SK-N-SH treated with all-trans-retinoic acid at 6 μM for 48 hours (cell line): Measurements from ENCODE around the gene CRACR2B.

Experiments
- ATAC-seq: fragments of 200-7000 bp; cut with Tn5 transposase; 3 replicates; pipeline ENCODE4 v1.9.1; 2020; ENCODE audit warnings: mild to moderate bottlenecking, moderate library complexity
- ARNTL ChIP-seq: fragments of 450-650 bp; formaldehyde crosslinking; IDR thresholded peaks from 2 replicates; pipeline ENCODE4 v1.5.0; 2020; ENCODE audit warnings: low read depth, mild to moderate bottlenecking, moderate library complexity, borderline replicate concordance
- BACH2 ChIP-seq: fragments of 250-450 bp; sonication (Bioruptor Pico); IDR thresholded peaks from 2 replicates; pipeline ENCODE4 v1.9.0; 2021; ENCODE audit warnings: mild to moderate bottlenecking, borderline replicate concordance
- CSDC2 ChIP-seq: fragments of 250-450 bp; sonication (Bioruptor Pico); IDR thresholded peaks from 2 replicates; pipeline ENCODE4 v1.5.0; 2020; ENCODE audit warnings: mild to moderate bottlenecking, moderate library complexity
- CSRNP3 ChIP-seq: fragments of 250-450 bp; sonication (Bioruptor Pico); IDR thresholded peaks from 2 replicates; pipeline ENCODE4 v1.5.1; 2021; ENCODE audit warnings: mild to moderate bottlenecking, moderate library complexity
- ESRRG ChIP-seq: fragments of 250-450 bp; sonication (Bioruptor Pico); IDR thresholded peaks from 2 replicates; pipeline ENCODE4 v1.6.1; 2021; ENCODE audit warnings: mild to moderate bottlenecking
- GLIS3 ChIP-seq: fragments of 250-450 bp; sonication (Bioruptor Pico); IDR thresholded peaks from 2 replicates; pipeline ENCODE4 v1.5.0; 2020; ENCODE audit warnings: mild to moderate bottlenecking, moderate library complexity
- ISL1 ChIP-seq: fragments of 250-450 bp; sonication (Bioruptor Pico); IDR thresholded peaks from 2 replicates; pipeline ENCODE4 v2.1.2; 2022; ENCODE audit warnings: mild to moderate bottlenecking, moderate library complexity
- OSR1 ChIP-seq: fragments of 250-450 bp; sonication (Bioruptor Pico); IDR thresholded peaks from 2 replicates; pipeline ENCODE4 v1.8.0; 2022; ENCODE audit warnings: moderate library complexity, mild to moderate bottlenecking, inconsistent platforms
- PATZ1 ChIP-seq: fragments of 250-450 bp; sonication (Bioruptor Pico); IDR thresholded peaks from 2 replicates; pipeline ENCODE4 v1.8.0; 2020; ENCODE audit warnings: mild to moderate bottlenecking, moderate library complexity, borderline replicate concordance
- POU6F1 ChIP-seq: fragments of 250-450 bp; sonication (Bioruptor Pico); IDR thresholded peaks from 2 replicates; pipeline ENCODE4 v1.8.0; 2021; ENCODE audit warnings: low read depth, mild to moderate bottlenecking, moderate library complexity, borderline replicate concordance
- PPARA ChIP-seq: fragments of 250-450 bp; sonication (Bioruptor Pico); IDR thresholded peaks from 2 replicates; pipeline ENCODE4 v1.5.0; 2020; ENCODE audit warnings: mild to moderate bottlenecking, borderline replicate concordance
- RARB ChIP-seq: fragments of 250-450 bp; sonication (Bioruptor Pico); IDR thresholded peaks from 2 replicates; pipeline ENCODE4 v1.8.0; 2021; ENCODE audit warnings: mild to moderate bottlenecking, moderate library complexity
- SNAI2 ChIP-seq: fragments of 250-450 bp; sonication (Bioruptor Pico); IDR thresholded peaks from 2 replicates; pipeline ENCODE4 v1.5.0; 2020; ENCODE audit warnings: mild to moderate bottlenecking, moderate library complexity
- TCF4 ChIP-seq: fragments of 250-450 bp; sonication (Bioruptor Pico); IDR thresholded peaks from 2 replicates; pipeline ENCODE4 v1.8.0; 2021; ENCODE audit warnings: mild to moderate bottlenecking, moderate library complexity, borderline replicate concordance
- TOX ChIP-seq: fragments of 250-450 bp; sonication (Bioruptor Pico); IDR thresholded peaks from 2 replicates; pipeline ENCODE4 v1.8.0; 2021; ENCODE audit warnings: mild to moderate bottlenecking, moderate library complexity, borderline replicate concordance
- ZC3H10 ChIP-seq: fragments of 250-450 bp; sonication (Bioruptor Pico); IDR thresholded peaks from 2 replicates; pipeline ENCODE4 v1.5.1; 2021; ENCODE audit warnings: mild to moderate bottlenecking, moderate library complexity
- ZFP30 ChIP-seq: fragments of 450-650 bp; formaldehyde crosslinking; IDR thresholded peaks from 2 replicates; pipeline ENCODE4 v1.5.0; 2022; ENCODE audit warnings: mild to moderate bottlenecking, moderate library complexity
- ZNF565 ChIP-seq: fragments of 450-650 bp; formaldehyde crosslinking; conservative IDR thresholded peaks from 2 replicates; pipeline ENCODE4 v1.5.0; 2020; ENCODE audit warnings: low read depth, mild to moderate bottlenecking, moderate library complexity
- ZNF70 ChIP-seq: fragments of 450-650 bp; formaldehyde crosslinking; IDR thresholded peaks from 2 replicates; pipeline ENCODE4 v1.5.0; 2020; ENCODE audit warnings: mild to moderate bottlenecking, moderate library complexity
- TF ChIP-seq, protein P1 (sequence below): fragments of 250-450 bp; sonication (Bioruptor Pico); IDR thresholded peaks from 2 replicates; pipeline ENCODE4 v1.5.0; 2020; ENCODE audit warnings: mild to moderate bottlenecking, moderate library complexity

The CRACR2B gene

GRCh38 chr11:799641-800316 is 27.9 kb upstream of the CRACR2B start:
- TF ChIP-seq ZC3H10 (no peak), PATZ1 (CRISPR knock-in tag) (no peak), GLIS3 (CRISPR knock-in tag) (no peak), CSRNP3 (CRISPR knock-in tag) (no peak), ARNTL (CRISPR knock-in tag) (no peak), CSDC2 (no peak), ZFP30 (CRISPR knock-in tag) (no peak), TCF4 (CRISPR knock-in tag) (no peak), POU6F1 (CRISPR knock-in tag) (no peak), OSR1 (no peak)
- TF ChIP-seq, protein P1, sequence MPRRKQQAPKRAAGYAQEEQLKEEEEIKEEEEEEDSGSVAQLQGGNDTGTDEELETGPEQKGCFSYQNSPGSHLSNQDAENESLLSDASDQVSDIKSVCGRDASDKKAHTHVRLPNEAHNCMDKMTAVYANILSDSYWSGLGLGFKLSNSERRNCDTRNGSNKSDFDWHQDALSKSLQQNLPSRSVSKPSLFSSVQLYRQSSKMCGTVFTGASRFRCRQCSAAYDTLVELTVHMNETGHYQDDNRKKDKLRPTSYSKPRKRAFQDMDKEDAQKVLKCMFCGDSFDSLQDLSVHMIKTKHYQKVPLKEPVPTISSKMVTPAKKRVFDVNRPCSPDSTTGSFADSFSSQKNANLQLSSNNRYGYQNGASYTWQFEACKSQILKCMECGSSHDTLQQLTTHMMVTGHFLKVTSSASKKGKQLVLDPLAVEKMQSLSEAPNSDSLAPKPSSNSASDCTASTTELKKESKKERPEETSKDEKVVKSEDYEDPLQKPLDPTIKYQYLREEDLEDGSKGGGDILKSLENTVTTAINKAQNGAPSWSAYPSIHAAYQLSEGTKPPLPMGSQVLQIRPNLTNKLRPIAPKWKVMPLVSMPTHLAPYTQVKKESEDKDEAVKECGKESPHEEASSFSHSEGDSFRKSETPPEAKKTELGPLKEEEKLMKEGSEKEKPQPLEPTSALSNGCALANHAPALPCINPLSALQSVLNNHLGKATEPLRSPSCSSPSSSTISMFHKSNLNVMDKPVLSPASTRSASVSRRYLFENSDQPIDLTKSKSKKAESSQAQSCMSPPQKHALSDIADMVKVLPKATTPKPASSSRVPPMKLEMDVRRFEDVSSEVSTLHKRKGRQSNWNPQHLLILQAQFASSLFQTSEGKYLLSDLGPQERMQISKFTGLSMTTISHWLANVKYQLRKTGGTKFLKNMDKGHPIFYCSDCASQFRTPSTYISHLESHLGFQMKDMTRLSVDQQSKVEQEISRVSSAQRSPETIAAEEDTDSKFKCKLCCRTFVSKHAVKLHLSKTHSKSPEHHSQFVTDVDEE (CRISPR knock-in tag), result no peak
- ATAC-seq, result no peak

DNA sequence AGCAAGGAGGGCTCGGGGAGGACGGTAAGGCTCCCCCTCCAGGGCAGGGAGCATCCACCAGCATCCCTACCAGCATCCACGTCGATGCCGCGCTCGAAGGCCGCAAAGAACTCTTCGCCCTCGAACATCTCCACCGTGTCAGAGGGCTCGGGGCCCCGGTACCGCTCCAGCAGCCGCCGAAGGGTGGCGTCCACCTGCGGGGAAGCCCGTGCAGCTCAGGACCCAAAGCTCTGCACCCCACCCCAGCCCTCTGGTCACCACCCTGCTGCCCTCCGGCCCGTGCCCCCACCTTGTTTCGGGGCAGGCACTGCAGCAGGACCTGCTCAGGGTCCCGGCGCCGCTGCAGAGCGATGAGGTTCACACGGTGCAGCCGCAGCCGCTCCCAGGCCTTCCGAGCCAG is 27.2 kb upstream of the CRACR2B start:
- no peak for ATAC-seq

More for the DNA sequence above, 27.2 kb upstream of the CRACR2B start:
- no peak for TF ChIP-seq ZNF565 (CRISPR knock-in tag)
- no peak for TF ChIP-seq ISL1
- TF ChIP-seq, protein P1 (CRISPR knock-in tag), result no peak
- no peak for TF ChIP-seq CSDC2
- TF ChIP-seq PPARA (CRISPR knock-in tag), result no peak
- TF ChIP-seq GLIS3 (CRISPR knock-in tag), result no peak
- TF ChIP-seq SNAI2 (CRISPR knock-in tag), result no peak
- no peak for TF ChIP-seq ZNF70 (CRISPR knock-in tag)
- TF ChIP-seq CSRNP3 (CRISPR knock-in tag), result no peak
- TF ChIP-seq RARB (CRISPR knock-in tag), result no peak
- no peak for TF ChIP-seq OSR1
- TF ChIP-seq ZC3H10, result no peak
- TF ChIP-seq ESRRG (CRISPR knock-in tag), result no peak
- TF ChIP-seq ZFP30 (CRISPR knock-in tag), result no peak
- no peak for TF ChIP-seq TCF4 (CRISPR knock-in tag)
- TF ChIP-seq BACH2 (CRISPR knock-in tag), result no peak
- no peak for TF ChIP-seq POU6F1 (CRISPR knock-in tag)
- TF ChIP-seq TOX, result no peak
- TF ChIP-seq ARNTL (CRISPR knock-in tag), result no peak
